HG03558 (cell line): Measurements from ENCODE around the gene ABCA6.

Experiments used
- ATAC-seq: cut with Tn5 transposase; IDR thresholded peaks from one replicate; pipeline ENCODE4 v1.9.1; 2021; ENCODE audit warnings: moderate number of reproducible peaks; ENCODE audit not compliant: unreplicated experiment; ENCODE audit errors: extremely low read depth

Gene ABCA6

GRCh38 chr17:69142175-69142802 lies 594 bp upstream of the ABCA6 start:
- ATAC-seq = no peak

- no peak for ATAC-seq
Observed at GRCh38 chr17:69134112-69134511, 7.6 kb downstream of the ABCA6 start.

GRCh38 chr17:69130627-69131296 lies 10.9 kb downstream of the ABCA6 start:
- no peak for ATAC-seq

GRCh38 chr17:69123626-69124025 lies 18.1 kb downstream of the ABCA6 start:
- no peak for ATAC-seq

- ATAC-seq = no peak
Observed at GRCh38 chr17:69122065-69122464, 19.6 kb downstream of the ABCA6 start.

GRCh38 chr17:69117855-69118784 lies 23.6 kb downstream of the ABCA6 start:
- ATAC-seq = peak; percentile 23

- no peak for ATAC-seq
Observed at GRCh38 chr17:69111794-69112193, 29.9 kb downstream of the ABCA6 start.

- no peak for ATAC-seq
Observed at GRCh38 chr17:69105907-69106730, 35.6 kb downstream of the ABCA6 start.

GRCh38 chr17:69103557-69104233 lies 38.0 kb downstream of the ABCA6 start:
- no peak for ATAC-seq

GRCh38 chr17:69098625-69099024 lies 43.1 kb downstream of the ABCA6 start:
- ATAC-seq = no peak

GRCh38 chr17:69096541-69096940 lies 45.2 kb downstream of the ABCA6 start:
- ATAC-seq = no peak

- no peak for ATAC-seq
Observed at GRCh38 chr17:69093995-69094394, 47.7 kb downstream of the ABCA6 start.

GRCh38 chr17:69093279-69093789 lies 48.4 kb downstream of the ABCA6 start:
- ATAC-seq = no peak

- ATAC-seq = no peak
Observed at GRCh38 chr17:69090365-69090764, 51.3 kb downstream of the ABCA6 start.

- ATAC-seq = no peak
Observed at GRCh38 chr17:69088643-69089200, 53.0 kb downstream of the ABCA6 start.

GRCh38 chr17:69086641-69087040 lies 55.1 kb downstream of the ABCA6 start:
- no peak for ATAC-seq

- no peak for ATAC-seq
Observed at GRCh38 chr17:69084911-69085310, 56.8 kb downstream of the ABCA6 start.

- ATAC-seq = no peak
Observed at GRCh38 chr17:69082696-69083095, 59.0 kb downstream of the ABCA6 start.

- no peak for ATAC-seq
Observed at GRCh38 chr17:69078864-69079263, 62.8 kb downstream of the ABCA6 start.
